ENCODE measurements around the gene NIPA2.

The NIPA2 gene

DNA sequence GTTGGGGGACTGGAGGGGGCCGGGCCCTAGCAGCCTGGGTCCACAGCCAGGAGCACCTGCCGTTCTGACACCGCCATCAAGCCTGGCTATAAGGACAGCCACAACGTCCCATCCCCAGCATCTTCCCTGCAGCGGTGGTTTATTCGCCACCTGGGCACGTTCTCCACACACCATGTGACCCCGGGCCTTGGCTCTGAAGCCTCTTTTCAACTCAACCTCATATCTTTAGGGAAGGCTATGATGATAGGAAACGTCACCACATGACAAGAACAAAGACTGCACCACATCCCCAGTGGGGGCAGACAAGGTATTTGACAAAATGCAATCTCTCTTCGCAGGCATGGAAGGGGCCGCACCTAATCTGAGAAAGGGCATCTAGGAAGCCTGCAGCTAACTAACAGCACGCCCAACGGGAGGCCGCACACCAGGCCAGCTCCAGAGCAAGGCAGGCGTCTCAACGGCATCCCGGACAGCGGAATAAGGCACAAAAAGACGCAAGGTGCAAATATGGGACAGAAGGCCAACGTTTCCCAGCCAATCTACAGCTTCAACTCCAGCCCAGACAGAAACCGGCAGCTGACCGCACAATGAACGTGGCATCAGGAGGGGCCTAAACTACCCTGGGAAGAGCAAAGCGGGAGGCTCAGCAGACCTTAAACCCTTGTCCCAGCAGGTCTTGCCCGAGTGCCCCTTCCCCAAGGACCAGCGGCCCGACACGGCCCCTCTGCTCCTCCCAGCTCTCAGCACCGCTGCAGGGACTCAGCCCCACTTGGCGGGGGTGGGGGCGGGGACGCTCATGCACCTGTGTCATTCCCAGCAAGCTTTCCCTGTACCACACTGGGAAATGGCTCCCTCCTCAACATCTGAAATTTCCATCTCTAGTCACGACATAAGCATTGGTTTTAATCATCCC, 41.9 kb downstream of the NIPA2 start:
- DNase-seq = no peak

DNA sequence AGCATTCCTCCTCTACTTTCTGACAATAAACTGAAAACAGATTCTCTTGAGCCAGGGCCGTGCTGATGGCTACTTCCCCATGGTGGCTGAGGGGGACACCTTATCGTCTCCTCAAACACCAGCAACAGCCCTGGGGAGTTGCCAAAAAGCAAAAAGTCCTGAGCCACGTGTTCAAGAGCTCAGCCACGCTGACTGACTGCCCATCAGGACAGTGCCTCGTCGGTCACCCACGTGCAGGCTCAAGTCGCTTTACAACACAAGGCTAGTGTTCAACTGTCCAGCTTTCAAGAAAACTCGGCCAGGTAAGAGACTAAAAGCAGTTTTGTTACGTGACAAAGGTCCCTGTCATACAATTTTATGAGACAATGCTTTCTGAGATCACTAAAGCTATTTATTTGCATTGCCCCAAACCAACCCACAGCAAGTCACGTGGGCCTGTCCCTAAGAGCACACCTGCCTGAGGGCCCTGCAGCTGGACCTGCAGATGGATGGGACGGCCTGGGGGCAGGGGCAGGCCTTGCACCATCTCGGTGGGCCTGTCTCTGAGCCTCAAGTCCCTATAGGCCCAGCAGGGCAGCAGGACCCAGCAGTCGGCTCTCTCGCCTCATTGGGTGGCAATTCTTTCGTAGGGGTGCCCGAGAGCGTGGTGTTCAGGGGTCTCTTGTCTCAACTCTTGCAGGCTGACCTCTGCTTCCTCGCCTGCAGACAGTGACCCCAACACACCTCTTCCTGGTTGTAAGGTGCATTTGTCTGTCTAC, 42.7 kb downstream of the NIPA2 start:
- no peak for DNase-seq

DNA sequence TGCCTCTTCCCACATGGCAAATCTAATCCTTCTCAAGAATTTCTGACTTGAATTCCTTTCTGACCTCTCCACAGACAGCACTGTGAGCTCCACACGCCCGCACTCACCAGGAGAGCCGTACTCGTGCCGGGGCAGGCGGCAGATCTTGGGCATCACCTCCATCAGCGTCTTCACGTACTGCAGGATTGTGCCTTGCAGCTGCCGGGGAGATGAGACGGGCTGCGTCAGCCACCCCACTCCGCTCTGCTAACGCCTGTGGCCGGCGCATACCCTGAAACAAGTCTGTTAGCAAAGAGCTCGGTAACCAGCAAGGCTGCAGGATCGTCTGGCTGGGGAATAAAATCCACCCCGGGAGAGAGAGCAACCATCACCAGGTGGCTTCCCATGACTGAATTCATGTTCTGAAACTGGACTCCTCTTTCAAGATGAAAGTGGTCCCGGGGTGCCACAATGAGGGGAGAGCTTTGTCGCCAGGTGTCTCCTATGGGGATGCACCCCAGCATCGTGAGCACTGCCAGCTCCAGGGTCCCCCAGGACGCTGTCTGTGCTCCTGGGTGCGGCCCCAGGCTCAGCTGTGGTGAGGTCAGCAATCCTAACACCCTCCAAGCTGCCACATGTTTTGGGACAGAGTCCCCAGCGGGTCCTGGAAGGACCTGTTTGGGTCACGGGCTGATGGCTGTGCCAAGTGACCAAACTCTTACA, 43.4 kb downstream of the NIPA2 start:
- DNase-seq = no peak

DNA sequence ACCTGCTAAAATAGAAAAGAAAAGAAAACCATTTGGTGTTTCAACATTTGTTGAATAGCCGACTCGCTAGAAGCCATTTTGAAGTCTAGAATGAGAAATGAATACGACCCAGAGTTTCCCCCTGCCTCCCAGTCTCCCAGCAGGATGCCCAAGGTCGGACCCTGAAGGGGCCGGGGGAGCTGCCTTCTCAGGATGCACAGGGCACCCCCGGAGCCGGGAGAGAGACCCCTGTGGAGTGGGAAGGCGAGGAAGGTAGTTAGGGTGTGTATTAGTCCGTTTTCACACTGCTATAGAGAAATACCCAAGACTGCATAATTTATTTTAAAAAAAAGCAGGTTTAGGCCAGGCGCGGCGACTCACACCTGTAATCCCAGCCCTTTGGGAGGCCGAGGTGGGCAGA, 44.7 kb downstream of the NIPA2 start:
- no peak for DNase-seq

DNA sequence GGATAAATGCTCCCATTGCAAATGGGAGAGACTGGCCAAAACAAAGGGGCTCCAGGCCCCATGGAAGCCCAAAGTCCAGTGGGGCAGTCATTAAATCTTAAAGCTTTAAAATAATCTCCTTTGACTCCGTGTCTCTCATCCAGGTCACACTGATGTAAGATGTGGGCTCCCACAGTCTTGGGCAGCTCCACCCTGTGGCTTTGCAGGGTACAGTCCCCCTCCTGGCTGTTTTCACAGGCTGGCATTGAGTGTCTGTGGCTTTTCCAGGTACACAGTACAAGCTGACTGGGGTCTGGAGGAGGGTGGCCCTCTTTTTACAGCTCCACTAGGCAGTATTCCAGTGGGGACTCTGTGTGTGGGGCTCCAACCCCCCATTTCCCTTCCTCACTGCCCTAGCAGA, 45.9 kb downstream of the NIPA2 start:
- no peak for DNase-seq

DNA sequence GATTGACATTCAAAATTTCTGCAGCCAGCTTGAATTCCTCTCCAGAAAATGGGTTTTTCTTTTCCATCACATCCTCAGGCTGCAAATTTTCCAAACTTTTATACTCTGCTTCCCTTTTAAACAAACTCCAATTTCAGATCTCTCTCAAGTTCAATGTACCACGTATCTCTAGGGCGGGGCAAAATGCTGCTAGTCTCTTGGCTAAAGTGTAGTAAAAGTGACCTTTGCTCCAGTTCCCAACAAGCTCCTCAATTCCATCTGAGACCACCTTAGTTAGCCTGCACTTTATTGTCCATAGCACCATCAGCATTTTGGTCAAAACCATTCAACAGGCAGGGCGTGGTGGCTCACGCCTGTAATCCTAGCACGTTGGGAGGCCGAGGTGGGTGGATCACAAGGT, 46.7 kb downstream of the NIPA2 start:
- DNase-seq = no peak

DNA sequence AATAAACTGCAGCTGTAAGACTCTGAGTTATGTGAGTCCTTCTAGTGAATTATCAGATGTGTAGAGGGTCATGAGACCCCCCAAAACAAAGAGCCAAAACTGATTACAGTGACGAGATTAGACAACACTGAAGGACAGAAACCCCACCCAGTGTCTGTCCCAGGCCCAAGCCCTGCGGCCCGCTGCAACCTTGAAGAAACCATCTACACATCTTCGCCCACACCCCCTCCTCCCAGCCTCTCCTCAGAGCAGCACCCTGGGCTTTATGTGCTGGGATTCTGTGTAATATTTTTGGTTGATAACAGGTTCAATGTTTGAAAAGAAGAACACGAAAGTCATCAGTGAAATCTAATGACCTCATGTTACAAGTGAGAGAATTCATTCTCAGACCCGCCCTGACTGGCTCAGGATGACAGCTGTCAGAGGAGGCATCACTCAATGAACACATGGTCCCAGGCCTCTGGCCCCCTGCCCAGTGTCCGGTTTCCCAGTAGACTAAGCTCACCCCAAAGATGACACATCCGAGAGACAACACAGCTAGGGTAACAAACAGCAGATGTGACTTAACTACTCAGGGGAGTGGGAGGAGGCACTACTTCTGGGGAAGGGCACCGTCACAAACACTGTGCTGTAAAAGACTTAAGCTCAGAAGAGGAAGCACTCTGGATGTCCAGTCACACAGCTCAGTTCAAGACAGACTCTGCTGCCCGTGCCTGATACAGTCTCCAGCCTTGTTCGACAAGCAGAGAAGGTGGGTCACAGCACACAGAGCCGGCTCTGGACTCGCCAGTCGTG, 48.9 kb downstream of the NIPA2 start:
- DNase-seq = peak; percentile 81

DNA sequence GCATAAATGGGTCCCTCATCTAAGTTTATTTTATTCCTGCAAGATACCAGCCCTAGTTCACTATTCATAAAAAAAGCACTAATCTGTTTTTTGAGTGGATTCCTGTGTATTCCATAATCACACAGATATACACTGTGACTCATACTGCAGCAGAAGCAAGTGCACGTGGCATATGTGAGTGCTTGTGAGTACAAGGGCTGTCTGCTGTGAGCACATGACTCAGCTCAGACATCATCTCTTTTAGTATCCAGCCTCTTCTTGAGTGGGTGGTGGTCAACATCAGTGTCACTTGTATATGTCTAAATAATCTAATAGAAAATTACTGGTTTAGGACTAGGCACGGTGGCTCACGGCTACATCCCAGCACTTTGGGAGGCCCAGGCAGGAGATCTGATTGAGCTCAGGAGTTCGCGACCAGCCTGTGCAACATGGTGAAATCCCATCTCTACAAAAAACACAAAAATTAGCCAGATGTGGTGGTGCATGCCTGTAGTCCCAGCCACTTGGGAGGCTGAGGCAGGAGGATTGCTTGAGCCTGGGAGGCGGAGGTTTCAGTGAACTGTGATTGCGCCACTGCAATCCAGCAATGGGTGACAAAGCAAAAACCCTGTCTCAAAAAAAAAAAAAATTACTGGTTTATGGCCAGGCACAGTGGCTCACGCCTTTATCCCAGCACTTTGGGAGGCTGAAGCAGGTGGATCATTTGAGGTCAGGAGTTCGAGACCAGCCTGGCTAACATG, 49.8 kb downstream of the NIPA2 start:
- DNase-seq = peak; percentile 94

DNA sequence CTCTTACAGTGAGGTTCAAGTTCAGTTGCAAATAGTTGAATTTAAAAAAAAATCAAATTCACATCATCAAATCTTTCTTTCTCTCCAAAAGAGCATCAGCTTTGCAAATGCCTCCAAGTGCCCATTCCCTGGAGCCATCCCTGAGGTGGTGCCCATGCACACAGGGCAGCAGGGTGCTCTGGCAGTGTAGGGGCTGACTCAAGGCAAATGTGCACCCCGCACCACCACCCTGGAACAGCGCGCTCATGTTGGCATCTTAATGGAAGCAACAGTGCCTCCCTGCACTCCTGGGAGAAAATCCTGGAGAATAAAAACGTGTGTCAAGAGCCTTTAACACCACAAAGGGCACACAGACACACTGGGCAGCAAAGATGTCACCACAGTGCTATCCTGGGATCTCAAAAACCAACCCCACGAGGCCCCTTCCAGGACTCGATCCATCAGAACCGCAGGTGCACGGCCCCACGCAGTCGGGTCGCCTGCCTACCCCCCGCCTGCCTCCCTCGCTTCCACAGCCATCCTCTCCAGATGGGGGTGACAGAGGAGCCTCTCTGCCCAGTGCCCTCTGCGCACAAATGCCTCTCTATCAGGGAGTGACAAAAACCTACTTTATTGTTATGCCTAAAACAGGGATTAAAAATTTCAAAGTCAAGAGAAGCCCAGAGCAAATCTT, 50.8 kb downstream of the NIPA2 start:
- no peak for DNase-seq

DNA sequence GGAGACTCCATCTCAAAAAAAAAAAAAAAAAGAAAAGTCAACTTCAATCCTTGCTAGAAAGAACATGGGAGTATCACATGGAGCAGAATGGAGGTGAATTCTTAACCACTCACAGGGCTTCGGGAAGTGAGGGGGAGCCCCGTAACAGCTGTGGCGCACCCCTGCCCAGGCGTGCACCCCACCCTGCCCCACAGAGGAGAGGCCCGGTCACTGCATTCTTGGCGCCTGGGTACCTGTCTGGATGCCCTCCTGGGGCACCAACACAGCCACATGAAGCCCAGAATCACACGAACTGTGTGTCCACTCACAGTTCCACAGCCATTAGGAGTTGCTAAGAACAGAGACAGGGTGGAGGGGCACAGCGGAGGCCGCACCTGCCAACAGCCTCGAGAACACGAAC, 51.8 kb downstream of the NIPA2 start:
- DNase-seq = no peak

DNA sequence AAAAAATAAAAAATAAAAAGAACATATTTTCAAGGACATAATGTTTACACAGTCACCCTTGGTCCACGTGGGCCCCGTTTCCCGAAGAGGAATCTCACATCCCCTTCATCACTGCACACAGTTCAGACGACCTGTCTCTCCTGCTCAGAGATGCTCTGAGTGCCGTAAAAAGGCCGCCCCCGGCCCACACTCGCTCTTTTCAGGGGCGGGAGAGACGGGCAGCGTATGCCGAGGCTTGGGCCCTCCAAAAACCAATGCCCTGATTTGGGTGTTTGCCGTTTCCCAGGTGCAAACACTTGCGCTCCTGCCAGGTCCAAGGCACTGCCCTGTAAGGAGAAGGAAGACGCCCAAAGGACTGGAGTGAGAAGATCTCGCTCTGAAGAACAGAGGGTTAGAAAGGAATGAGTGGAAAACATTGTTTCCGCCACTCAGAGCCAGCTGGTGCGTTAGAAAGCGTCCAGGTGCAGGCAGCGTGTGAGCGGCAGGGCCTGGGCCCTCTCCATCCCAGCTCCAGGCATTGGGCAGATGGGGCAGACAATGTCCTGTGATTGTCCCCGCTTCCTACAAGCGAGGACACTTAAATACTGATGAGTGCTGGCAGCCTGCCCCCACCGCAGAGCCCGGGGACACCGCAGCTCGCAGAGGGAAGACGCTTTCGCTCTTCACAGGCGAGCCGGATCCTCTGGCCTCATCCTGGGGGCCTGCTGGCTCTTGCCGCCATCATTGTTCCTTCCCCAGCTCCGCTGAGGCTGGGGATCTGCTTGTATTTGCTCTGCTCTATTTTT, 53.2 kb downstream of the NIPA2 start:
- DNase-seq = no peak

DNA sequence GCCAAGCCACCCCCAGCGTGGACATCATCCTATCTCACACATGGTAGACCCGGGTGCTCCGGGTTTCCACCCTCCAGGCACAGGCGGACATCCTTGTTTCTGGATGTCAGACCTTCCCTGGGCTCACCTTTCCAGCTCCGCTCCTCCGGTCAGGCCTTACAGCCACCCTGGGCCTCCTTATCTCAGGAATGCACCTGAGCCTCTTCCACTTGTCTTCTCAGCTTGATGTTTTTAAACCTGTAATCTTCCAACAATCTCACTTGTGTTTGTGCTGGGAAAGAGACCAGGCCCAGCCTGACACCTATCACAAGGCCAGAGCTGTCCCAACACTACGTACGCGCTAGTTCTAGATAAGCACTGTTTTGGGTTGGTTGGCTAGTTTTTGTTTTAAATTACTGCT, 53.9 kb downstream of the NIPA2 start:
- DNase-seq = no peak

DNA sequence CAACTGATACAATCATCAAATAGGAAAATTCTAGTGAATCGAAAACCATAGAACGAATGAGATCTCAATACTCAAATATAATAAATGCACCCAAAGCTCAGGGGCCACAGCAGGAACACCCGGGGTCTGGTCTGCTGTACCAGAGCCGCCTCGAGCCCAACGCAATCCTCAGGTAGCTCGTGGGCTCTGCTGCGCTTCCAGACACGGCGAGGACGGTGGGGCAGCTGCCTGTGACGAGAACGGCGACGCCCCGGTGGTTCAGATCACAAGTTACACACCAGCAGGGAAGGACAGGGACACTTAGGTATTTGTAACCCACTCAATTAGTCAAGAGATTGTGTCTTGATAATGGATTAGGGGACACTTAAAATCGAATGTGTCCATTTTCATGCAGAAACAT, 54.6 kb downstream of the NIPA2 start:
- DNase-seq = no peak

DNA sequence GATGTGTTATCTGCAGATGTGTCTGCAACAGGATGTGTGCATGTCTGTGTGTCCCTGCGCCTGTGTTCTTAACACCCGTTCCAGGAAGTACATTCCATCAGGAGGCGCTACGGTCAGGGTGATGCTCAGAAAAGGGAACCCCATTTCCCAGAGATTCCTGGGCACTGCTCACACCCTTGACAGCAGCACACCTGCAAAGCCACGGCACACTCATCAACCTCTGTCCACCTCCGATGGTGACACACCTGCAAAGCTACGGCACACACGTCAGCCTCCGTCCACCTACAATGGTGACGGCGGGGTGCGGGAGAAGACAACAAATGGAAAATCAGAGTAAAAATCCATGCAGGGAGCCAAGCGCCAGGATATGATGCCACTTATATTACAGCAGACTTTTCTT, 55.4 kb downstream of the NIPA2 start:
- DNase-seq = no peak

DNA sequence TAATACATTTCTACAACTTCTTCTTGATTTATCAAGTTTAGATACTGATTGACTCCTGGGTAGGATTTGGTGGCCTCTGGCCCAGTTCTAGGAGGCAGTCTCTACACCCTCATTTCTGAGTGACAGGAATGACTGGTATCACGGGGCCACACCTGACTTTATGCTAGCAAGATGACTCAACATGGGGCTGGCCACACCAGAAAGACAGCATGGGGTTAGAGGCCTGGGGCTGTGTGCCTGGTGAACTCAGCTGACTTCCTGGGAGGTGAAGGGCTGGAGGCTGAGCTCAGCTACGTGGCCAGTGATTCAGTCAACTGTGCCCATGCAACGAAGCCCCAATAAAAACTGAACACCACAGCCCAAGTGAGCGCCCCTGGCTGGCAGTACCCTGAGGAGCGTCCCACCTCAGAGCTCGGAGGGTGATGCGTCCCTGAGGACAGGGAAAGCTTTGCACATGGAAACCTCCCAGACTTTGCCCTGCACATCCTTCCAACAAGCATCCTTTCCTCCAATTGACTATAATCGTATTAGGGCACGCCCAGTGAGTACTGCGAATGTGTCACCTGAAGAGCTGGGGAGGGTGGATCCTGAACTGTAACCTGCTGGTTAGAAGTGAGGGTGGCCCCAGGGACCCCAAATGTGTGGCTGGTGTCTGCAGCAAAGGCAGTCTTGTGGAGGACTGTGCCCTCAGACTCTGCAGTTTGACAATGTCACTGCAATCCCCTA, 57.2 kb downstream of the NIPA2 start:
- DNase-seq = peak; percentile 83

DNA sequence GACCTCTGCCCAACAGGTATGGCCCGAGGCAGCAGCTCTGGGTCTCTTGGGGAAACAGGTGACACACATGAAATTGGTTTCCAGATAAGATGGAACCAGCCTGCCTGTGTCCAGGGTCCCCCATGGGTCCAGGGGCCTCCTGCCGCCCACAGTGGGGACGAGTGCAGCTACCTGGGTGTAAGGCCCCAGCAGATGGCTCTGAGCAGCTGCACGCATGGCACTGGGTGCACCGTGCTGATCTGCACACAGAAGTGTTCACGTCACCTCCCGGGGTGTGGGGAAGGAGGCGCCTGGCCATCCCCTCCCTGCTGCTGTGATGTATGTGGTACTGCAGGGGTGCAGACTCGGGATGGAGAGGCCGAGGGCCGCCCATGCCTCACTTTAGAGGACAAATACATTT, 63.6 kb downstream of the NIPA2 start:
- no peak for DNase-seq

DNA sequence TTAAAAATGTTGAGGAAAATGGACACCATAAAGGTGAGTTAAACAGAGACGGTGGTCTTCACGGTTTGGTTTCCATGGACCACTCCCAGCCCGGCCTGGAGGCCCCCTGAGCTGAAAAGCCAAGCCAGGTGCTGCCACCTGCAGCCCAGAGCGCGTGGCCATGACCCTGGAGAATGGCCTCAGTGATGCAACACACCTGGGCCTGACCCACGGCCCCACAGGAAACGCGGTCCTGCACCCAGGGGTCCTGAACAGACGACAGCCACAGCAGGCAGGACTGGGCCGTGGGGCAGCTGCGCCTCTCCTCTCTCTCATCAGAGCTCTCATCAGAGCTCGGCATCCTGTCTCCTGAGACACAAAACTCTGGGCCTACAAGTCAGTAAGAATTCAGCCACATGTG, 64.1 kb downstream of the NIPA2 start:
- no peak for DNase-seq

DNA sequence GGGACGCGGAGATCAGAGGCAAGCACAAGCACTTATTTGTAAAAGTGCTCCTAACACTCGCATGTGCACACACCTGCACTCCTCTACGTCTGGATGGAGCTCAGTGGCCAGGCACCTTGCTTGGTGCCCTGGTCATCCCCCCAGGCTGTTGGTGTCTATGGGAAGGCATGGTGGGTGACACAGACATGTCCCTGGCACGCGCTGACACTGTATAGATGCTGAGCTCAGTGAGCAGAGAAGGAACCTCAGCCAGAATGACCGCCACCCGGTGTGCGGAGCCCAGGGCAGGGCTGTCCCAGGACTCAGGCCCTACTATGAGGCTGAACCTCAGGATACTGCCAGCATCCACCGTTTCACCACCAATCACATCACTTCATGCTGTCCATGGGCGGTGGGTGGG, 64.5 kb downstream of the NIPA2 start:
- DNase-seq = no peak

DNA sequence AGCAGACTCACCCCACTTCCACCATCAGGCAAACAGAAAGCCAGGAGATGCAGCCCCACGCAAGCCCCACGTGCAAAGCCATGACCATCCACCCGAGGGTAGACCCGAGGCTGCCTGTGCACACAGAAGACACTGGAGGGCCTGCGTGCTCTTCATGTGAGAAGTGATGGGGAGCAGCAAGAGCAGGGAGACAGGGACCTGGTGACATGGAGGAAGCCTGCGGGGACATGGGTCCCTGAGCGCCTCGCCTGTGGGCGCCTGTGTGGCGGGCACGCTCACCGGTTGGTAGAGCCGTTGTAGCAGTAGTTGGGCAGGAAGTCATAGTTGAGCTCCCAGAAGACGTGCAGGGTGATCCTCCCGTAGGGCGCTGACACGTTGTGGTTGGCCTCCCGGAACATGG, 65.0 kb downstream of the NIPA2 start:
- no peak for DNase-seq

DNA sequence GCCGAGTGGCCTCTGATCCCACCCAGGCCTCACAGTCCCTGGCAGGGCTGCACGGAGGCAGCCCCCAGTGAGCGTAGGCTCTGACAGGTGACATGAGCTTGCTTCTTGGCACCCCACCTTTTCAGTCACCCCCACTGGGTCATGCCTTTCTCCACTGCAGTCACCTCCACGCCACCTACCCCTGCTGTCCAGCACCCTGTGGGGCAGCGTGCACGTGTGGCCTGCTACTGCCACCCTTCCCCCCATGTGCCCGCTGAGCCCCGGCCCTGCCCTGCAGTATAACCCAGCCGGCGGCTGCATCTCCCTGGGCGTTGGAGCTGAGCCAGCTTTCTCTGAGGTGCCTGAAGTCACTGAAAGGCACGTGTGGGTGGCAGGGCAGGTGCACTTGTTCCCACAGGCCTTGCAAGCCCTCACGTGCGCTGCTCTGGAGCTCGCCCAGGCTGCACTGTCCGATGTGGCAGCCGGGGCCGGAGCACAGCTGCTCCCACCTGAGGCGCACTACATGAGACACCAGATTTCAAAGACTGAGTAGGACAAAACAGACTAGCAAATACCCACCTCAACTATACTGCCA, 65.6 kb downstream of the NIPA2 start:
- DNase-seq = no peak
